ENCODE measurements around the gene SENP2.

Gene SENP2

GRCh38 chr3:185583925-185584324, 2.2 kb upstream of the SENP2 start:
- Histone ChIP-seq H3K36me3 (replicated peaks; ENCODE audit: insufficient read depth, low read length) (no peaks in the 10 kb centered on the region), H3K27me3 (replicated peaks; ENCODE audit: insufficient read depth, low read length) (no peaks in the 10 kb centered on the region), H3K27ac (ENCODE audit: low read length) (no peak overlapping the region), H3K4me2 (ENCODE audit: low read depth, low read length) (no peak overlapping the region), H3K9me3 (replicated peaks; ENCODE audit: insufficient read depth, low read length) (no peaks in the 10 kb centered on the region), H3K9ac (ENCODE audit: low read length) (no peak overlapping the region), H3K4me3 (ENCODE audit: low read length) (no peak overlapping the region), H4K20me1 (ENCODE audit: insufficient read depth, low read length) (no peaks in the 10 kb centered on the region), H3F3A (ENCODE audit: insufficient read depth, low read length) (peaks cover 7% of the 10 kb centered on the region; the same call in 1 of the 2 replicates), H3K4me1 (ENCODE audit: low read length) (peaks cover 17% of the 10 kb centered on the region), H3K79me2 (ENCODE audit: low read length) (peaks cover 23% of the 10 kb centered on the region), H2AFZ (ENCODE audit: low read length) (no peak overlapping the region), H3K9me2 (replicated peaks; ENCODE audit: insufficient read depth, low read length) (no peaks in the 10 kb centered on the region)
- TF ChIP-seq EZH2phosphoT487 (IDR thresholded peaks at IDR 0.05; ENCODE audit: low read length): no peak
- no peak for TF ChIP-seq CTCF (IDR thresholded peaks at IDR 0.05; ENCODE audit: low read length)
- TF ChIP-seq EZH2 (optimal IDR thresholded peaks at IDR 0.05; ENCODE audit: low read depth, low read length): no peak
- no peak for DNase-seq

GRCh38 chr3:185584686-185585085, 1.4 kb upstream of the SENP2 start:
- Histone ChIP-seq H3K27ac (ENCODE audit: low read length) (no peak overlapping the region), H4K20me1 (ENCODE audit: insufficient read depth, low read length) (0 out of 2 replicates have a peak, but pooled peaks cover 4% of the 10 kb centered on the region), H3K79me2 (ENCODE audit: low read length) (peaks cover 31% of the 10 kb centered on the region), H3F3A (ENCODE audit: insufficient read depth, low read length) (peaks cover 7% of the 10 kb centered on the region; the same call in 1 of the 2 replicates), H3K9me2 (replicated peaks; ENCODE audit: insufficient read depth, low read length) (no peaks in the 10 kb centered on the region), H3K9me3 (replicated peaks; ENCODE audit: insufficient read depth, low read length) (no peaks in the 10 kb centered on the region), H3K4me1 (ENCODE audit: low read length) (peaks cover 18% of the 10 kb centered on the region), H3K4me3 (ENCODE audit: low read length) (no peak overlapping the region), H3K36me3 (replicated peaks; ENCODE audit: insufficient read depth, low read length) (no peaks in the 10 kb centered on the region), H3K9ac (ENCODE audit: low read length) (no peak overlapping the region), H3K27me3 (replicated peaks; ENCODE audit: insufficient read depth, low read length) (no peaks in the 10 kb centered on the region), H2AFZ (ENCODE audit: low read length) (no peak overlapping the region), H3K4me2 (ENCODE audit: low read depth, low read length) (no peak overlapping the region)
- DNase-seq: no peak
- no peak for TF ChIP-seq EZH2 (optimal IDR thresholded peaks at IDR 0.05; ENCODE audit: low read depth, low read length)

- H3K9ac ChIP-seq (ENCODE audit: low read length): peak overlapping the region; percentile 92
- no peak for DNase-seq
Observed at GRCh38 chr3:185585518-185585858, 607 bp upstream of the SENP2 start.

More at GRCh38 chr3:185585518-185585858, 607 bp upstream of the SENP2 start:
- H3K27me3 ChIP-seq (replicated peaks; ENCODE audit: insufficient read depth, low read length): no peaks in the 10 kb centered on the region
- TF ChIP-seq EZH2phosphoT487 (IDR thresholded peaks at IDR 0.05; ENCODE audit: low read length) (no peak), EZH2 (optimal IDR thresholded peaks at IDR 0.05; ENCODE audit: low read depth, low read length) (no peak), CTCF (IDR thresholded peaks at IDR 0.05; ENCODE audit: low read length) (no peak)
- H3K27ac ChIP-seq (ENCODE audit: low read length): peak overlapping the region; percentile 92
- 0 out of 2 replicates have a peak, but pooled peaks cover 4% of the 10 kb centered on the region for H4K20me1 ChIP-seq (ENCODE audit: insufficient read depth, low read length)
- H3F3A ChIP-seq (ENCODE audit: insufficient read depth, low read length): peaks cover 7% of the 10 kb centered on the region; the same call in 1 of the 2 replicates
- H2AFZ ChIP-seq (ENCODE audit: low read length): peak overlapping the region; percentile 94
- H3K79me2 ChIP-seq (ENCODE audit: low read length): peaks cover 33% of the 10 kb centered on the region
- H3K9me3 ChIP-seq (replicated peaks; ENCODE audit: insufficient read depth, low read length): no peaks in the 10 kb centered on the region
- H3K4me3 ChIP-seq (ENCODE audit: low read length): peak overlapping the region; percentile 74
- no peaks in the 10 kb centered on the region for H3K36me3 ChIP-seq (replicated peaks; ENCODE audit: insufficient read depth, low read length)
- H3K4me2 ChIP-seq (ENCODE audit: low read depth, low read length): peak overlapping the region; percentile 95
- peaks cover 18% of the 10 kb centered on the region for H3K4me1 ChIP-seq (ENCODE audit: low read length)
- H3K9me2 ChIP-seq (replicated peaks; ENCODE audit: insufficient read depth, low read length): no peaks in the 10 kb centered on the region
